ENCODE data around the gene MYRIP.
"Not testable (repeated sequence)": the region's sequence is repeated elsewhere in the genome, so short reads cannot be mapped to it uniquely, and the experiment has no call there.

Gene MYRIP

GRCh38 chr3:39809181-39809994 lies at the start of gene MYRIP:
Gene MYRIP, plus strand, starts transcription at chr3:39809609. Its CDS starts 91,208 bp downstream, at chr3:39900817.
- DNase-seq: no peak

DNA sequence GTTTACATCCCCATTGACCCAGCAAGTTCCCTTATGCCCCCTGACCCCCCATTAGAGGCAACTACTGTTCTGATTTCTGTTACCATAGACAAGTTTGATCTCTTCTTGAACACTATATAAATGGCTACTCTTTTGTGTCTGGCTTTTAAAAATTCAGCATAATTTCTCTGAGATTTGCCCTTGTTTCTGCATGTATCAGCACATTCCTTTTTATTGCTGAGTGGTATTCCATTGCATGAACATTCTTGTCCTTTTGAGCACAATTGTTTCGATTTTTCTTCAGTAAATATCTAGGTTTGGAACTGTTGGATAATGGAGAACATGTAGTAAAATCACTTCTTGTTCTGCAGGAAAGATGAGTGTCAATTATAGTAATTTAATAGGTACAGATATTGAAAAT lies 49.1 kb upstream of the MYRIP start:
- no peak for DNase-seq

GRCh38 chr3:39762537-39763070 lies 46.8 kb upstream of the MYRIP start:
- DNase-seq: no peak

DNA sequence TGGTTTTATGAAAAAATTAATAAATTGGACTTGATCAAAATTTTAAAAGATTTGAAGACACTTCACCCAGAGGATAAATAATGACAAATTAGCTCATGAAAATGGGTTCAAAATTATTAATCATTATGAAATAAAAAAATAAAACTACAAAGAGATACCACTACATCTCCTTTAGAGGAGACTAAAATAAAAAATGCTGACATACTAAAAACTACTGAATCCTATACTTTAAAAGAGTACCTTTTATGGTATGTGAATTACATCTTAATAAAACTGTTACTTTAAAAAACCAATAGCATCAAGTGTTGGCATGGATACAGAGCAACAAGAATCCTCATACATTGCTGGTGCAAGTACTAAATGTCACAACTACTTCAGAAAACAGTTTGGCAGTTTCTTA lies 46.0 kb upstream of the MYRIP start:
- DNase-seq: no peak

DNA sequence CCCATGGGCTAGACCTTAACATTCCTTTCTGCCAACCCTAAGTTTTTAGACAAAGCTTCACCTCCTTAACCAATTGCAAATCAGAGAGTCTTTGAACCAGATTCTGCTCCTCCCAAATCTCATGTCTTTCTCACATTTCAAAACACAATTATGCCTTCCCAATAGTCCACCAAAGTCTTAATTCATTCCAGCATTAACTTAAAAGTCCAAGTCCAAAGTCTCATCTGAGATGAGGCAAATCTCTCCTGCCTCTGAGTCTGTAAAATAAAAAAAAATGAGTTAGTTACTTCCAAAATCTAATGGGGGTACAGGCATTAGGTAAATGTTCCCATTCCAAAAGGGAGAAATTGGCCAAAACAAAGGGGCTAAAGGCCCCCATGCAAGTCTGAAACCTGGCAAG lies 43.8 kb upstream of the MYRIP start:
- DNase-seq: no peak

- no peak for DNase-seq
Observed at GRCh38 chr3:39766433-39766832, 43.0 kb upstream of the MYRIP start.

DNA sequence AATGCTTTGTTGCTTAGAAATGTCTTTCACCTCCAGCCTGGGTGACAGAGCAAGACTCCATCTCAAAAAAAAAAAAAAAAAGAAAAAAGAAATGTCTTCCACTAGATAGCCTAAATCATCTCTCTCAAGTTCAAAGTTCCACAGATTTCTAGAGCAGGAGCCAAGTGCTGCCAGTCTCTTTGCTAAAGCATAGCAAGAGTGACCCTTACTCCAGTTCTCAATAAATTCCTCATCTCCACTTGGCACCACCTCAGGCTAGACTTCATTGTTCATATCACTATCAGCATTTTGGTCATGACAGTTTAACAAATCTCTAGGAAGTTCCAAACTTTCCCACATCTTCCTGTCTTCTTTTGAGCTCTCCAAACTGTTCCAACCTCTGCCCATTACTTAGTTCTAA lies 42.5 kb upstream of the MYRIP start:
- DNase-seq: not testable (repeated sequence)

DNA sequence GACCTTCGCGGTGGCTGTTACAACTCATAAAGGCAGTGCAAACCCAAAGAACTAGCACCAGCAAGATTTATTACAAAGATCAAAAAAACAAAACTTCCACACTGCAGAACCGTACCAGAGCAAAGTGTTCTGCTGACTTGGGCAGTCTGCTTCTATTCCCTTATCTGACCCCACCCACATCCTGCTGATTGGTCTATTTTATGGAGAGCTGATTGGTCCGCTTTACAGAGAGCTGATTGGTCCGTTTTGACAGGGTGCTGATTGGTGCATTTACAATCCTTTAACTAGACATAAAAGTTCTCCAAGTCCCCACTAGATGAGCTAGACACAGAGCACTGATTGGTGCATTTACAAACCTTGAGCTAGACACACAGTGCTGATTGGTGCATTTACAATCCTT lies 31.2 kb upstream of the MYRIP start:
- not testable (repeated sequence) for DNase-seq

- no peak for DNase-seq
Observed at GRCh38 chr3:39779511-39780230, 29.7 kb upstream of the MYRIP start.

DNA sequence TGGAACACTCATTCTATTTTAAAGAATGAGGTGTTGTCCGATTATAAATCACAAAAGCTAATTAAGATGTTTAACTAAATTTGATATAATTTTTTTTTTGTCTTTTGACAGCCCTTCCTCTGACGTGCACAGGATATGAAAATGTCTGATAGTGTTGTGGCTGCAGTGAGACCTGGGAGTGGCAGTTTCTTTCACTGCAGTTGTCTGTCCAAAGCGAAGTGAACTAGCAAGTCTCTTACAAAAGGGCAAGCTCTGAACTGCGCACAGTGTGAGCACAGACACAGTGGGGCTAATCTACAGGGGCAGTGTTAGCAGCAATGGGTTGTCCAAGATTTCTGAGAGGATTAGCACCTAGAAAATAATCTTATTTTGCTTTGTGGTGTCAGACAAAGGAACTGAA lies 29.1 kb upstream of the MYRIP start:
- no peak for DNase-seq

DNA sequence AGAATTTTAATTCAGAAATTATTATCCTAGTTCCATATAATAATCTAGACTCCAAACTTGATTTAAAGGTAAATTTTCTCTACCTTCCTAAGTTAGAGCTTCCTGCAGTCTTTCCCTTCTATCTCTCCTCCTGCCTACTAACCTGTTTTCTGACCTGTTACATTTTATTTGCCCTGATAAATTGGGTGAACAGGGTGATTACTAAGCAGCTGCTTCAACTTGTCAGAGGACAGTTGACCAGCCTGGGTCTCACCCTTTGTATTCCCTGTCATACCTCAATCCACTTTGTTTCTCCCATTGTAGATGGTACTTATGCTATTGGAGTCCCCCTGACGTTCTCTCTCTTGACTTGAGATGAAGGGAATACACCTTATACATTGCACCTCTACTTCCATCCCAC lies 28.4 kb upstream of the MYRIP start:
- DNase-seq: no peak

- DNase-seq: no peak
Observed at GRCh38 chr3:39781632-39782031, 27.8 kb upstream of the MYRIP start.

- no peak for DNase-seq
Observed at GRCh38 chr3:39783680-39784079, 25.7 kb upstream of the MYRIP start.

DNA sequence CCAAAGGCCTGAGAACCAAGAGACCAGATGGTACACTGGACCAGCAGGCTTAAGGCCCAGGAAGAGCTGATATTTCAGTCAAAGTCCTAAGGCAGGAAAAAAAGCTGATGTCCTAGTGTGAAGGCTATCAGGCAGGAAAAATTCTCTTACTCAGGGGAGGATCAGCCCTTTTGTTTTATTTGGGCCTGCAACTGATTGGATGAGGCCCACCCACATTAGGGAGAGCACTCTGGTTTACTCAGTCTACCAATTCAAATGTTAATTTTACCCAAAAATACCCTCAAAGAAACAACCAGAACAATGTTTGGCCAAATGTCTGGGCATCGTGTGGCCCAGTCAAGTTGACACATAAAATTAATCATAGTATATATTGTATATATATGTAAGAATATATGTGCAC lies 24.5 kb upstream of the MYRIP start:
- DNase-seq: no peak

DNA sequence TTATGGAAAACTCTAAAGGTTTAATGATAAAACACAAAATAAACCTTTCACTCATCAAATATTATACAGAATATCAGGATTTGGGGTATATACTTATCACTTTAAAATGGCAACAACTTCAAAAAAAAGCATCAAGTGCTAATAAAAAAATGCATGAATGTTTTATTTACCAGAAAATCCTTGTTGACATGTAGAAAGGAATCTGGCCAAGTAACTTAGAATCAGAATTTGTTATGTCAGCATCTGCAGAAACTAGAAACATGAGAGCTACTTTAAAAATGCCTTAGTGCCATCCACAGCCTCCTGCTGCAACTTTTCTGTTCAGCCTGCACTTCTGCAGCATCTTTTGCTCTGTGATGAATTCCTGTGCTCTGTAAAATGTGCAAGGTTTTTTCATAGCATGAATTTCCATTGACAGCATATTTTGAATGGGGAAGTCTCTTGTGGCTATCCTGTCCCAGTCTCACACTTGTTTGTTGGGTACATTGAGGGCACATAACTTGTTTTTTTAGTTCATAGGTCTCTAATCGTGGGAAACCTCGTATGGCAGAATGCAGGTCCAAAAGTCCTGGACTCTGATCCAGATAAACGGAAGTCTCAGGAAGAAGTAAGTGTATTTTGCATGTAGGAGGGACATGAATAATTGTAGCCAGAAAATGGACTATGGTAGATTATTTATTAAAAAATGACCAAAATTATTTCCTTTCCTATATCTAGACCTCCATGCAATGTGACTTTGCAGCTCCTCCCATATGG lies 21.1 kb upstream of the MYRIP start:
- no peak for DNase-seq

DNA sequence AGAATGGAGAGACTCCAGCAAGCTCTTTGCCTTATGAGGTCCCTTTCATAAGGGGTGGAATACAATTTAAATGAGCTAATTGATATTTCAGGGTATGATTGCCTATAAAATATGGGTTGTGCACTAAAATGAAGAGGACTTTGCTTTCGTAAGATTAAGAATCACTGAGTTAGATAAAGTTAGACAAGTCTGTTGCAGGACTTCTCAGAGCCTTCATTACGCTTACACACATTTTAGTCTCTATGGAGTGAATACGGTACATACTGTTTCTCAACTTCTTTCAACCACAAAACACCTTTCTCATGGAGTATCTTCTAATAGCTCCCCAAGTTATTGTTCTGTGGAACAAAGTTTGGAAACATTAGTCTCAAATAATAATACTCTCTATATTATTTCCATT lies 17.8 kb upstream of the MYRIP start:
- DNase-seq: no peak

DNA sequence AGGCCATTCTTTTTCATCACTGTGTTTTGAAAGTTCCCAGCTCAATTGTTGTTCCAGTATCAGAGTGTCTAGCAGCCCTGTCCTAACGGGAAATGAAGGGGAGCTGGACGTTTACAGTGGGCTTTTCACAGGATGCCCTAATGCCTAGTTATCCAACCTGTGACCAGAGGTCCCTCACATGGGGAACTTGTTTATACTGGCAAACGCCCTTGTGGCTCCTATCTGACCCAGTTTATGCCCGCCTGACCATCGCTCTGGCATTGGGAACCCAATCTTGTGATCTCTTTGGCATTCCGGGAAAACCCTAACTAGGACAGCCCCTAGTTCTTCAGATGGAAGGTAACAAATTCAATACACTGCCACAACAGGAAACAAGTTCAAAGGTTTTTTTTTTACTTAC lies 14.5 kb upstream of the MYRIP start:
- no peak for DNase-seq

DNA sequence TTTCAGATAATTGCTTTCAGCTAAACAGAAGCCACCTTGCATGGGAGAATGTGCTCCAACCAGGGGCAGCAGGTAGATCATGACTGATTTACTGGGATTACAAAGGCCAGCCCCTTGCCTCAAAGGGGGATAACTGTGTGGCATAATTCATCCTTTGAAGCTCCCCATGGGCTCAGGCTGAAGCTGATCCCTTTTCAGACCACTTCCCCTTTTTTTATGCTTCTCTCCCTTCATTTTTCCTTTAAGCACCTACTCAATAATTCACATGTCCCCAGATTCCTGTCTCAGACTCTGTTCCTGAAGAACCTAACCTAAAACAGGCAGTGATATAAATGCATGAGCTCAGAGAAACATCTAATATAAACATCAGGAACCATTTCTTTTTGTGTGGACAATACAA lies 8.2 kb upstream of the MYRIP start:
- no peak for DNase-seq

- not testable (repeated sequence) for DNase-seq
Observed at GRCh38 chr3:39802486-39802885, 6.9 kb upstream of the MYRIP start.

DNA sequence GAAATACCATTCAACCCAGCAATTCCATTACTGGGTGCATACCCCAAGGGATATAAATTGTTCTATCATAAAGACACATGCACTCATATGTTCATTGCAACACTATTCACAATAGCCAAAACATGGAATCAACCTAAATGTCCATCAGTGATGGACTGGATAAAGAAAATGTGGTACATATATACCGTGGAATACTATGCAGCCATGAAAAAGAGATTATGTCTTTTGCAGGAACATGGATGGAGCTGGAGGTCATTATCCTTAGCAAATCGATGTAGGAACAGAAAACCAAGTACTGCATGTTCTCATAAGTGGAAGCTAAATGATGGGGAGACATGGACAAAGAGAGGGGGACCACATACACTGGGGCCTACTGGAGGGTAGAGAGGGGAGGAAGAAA lies 5.5 kb upstream of the MYRIP start:
- no peak for DNase-seq

DNA sequence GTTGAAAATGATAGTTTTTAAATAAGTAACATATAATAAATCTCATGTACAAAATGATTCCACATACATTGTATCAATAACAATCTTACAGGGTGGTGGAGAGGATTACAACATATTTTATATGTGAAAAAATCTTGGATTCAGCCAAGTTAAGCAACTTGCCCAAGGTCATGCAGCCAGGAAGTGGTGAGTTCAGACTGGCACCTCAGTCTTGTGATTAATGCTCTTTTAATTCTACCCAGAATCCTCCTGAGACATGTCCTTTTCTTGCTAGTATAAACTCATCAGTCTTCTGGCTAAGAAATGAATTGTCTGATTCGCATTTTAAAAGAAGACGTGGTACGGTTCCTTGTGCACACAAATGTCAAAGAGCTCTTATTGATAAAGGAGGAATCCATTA lies 4.5 kb upstream of the MYRIP start:
- no peak for DNase-seq

DNA sequence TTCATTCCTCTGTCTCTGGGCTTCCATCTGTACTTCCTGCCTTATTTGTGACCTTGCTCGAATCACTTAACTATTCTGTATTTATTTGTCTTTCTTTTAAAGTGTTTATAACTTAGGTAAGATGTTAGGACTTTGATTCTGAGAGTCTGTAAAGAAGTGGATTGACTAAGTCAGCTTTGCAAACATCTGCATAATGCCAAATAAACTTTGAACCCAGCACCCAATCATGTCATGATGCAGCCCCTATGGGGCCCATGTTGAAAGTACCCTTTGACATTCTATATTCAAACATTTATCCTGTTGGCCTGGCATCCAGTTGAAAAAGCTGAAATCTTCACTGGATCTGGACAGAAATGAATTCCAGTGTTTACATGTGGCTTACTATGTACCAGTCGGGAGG lies 3.8 kb upstream of the MYRIP start:
- no peak for DNase-seq

GRCh38 chr3:39806820-39807219 lies 2.6 kb upstream of the MYRIP start:
- no peak for DNase-seq

All from stimulated activated CD4-positive, alpha-beta T cell treated with anti-CD3 and anti-CD28 coated beads, Interleukin-4, amount 100 ng/mL, for 24 hours (primary cell).